ENCODE measurements around the gene THOC5.

Gene THOC5

DNA sequence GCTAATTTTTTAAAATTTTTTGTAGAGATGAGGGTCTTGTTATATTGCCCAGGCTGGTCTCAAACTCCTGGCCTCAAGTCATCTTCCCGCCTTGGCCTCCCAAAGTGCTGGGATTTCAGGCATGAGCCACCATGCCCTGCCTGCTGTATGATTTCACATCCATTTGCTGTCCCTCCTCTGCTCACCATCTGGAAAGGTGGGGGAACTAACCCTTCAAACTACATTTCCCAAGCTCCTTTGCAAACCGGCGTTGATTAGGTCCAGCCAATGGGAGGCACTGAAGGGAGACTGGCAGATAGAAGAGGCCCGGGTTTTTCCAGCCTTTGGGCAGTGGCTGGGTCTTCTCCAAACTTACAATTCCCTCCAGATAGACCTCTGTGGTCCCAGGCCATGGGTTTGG, 95.8 kb downstream of the THOC5 start:
- H3K27ac ChIP-seq = no peak overlapping the region
- no peaks in the 10 kb centered on the region for H3K36me3 ChIP-seq (replicated peaks)
- in situ Hi-C loops (cut with HindIII; ENCODE audit: low pct_ligation_motif_present, low sequenced_read_pairs) = no loop called here
- no peak overlapping the region for H3K4me3 ChIP-seq (ENCODE audit: low read depth, low read length)
- DNase-seq = peak; percentile 47
- H3K27me3 ChIP-seq (replicated peaks) = no peaks in the 10 kb centered on the region
- TF ChIP-seq, protein P1, sequence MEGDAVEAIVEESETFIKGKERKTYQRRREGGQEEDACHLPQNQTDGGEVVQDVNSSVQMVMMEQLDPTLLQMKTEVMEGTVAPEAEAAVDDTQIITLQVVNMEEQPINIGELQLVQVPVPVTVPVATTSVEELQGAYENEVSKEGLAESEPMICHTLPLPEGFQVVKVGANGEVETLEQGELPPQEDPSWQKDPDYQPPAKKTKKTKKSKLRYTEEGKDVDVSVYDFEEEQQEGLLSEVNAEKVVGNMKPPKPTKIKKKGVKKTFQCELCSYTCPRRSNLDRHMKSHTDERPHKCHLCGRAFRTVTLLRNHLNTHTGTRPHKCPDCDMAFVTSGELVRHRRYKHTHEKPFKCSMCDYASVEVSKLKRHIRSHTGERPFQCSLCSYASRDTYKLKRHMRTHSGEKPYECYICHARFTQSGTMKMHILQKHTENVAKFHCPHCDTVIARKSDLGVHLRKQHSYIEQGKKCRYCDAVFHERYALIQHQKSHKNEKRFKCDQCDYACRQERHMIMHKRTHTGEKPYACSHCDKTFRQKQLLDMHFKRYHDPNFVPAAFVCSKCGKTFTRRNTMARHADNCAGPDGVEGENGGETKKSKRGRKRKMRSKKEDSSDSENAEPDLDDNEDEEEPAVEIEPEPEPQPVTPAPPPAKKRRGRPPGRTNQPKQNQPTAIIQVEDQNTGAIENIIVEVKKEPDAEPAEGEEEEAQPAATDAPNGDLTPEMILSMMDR (IDR thresholded peaks at IDR 0.05; ENCODE audit: low read depth, low read length, missing control alignments) = no peak

DNA sequence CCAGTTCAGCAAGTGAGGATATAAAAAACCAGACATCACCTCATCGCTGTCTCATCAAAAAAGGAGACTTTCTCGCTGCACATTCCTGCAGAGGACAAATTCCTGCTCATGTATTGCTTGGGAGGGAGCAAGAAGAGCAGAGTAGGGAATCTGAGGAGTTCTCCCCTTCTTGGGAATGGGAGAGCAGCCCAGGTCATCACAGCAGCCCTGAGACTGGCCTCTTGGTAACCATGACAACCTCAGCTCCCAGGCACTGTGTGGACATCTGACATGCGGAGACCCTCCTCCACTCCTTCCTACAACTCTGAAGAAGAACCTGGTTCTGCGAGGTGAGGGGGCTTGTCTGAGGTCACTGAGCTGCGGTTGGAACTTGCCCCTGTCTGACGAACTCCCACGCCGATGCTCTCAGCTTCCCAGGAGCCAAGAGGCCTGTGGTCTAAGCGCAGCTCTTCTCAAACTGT, 97.3 kb downstream of the THOC5 start:
- in situ Hi-C loops (cut with HindIII; ENCODE audit: low pct_ligation_motif_present, low sequenced_read_pairs) = no loop called here
- no peaks in the 10 kb centered on the region for H3K27me3 ChIP-seq (replicated peaks)
- H3K36me3 ChIP-seq (replicated peaks) = no peaks in the 10 kb centered on the region
- H3K27ac ChIP-seq = peak overlapping the region; percentile 66
- TF ChIP-seq, protein P1 (IDR thresholded peaks at IDR 0.05; ENCODE audit: low read depth, low read length, missing control alignments) = no peak
- DNase-seq = peak; percentile 86
- H3K4me3 ChIP-seq (ENCODE audit: low read depth, low read length) = no peak overlapping the region
